GM19397 (cell line): ENCODE data around the gene FKRP.
A peak's percentile ranks its signal among the peaks of the same experiment; 100 is the strongest.

Experiments used
- ATAC-seq: cut with Tn5 transposase; IDR thresholded peaks from one replicate; pipeline ENCODE4 v1.9.1; 2021; ENCODE audit warnings: mild to moderate bottlenecking, moderate library complexity; ENCODE audit not compliant: unreplicated experiment

The FKRP gene

DNA sequence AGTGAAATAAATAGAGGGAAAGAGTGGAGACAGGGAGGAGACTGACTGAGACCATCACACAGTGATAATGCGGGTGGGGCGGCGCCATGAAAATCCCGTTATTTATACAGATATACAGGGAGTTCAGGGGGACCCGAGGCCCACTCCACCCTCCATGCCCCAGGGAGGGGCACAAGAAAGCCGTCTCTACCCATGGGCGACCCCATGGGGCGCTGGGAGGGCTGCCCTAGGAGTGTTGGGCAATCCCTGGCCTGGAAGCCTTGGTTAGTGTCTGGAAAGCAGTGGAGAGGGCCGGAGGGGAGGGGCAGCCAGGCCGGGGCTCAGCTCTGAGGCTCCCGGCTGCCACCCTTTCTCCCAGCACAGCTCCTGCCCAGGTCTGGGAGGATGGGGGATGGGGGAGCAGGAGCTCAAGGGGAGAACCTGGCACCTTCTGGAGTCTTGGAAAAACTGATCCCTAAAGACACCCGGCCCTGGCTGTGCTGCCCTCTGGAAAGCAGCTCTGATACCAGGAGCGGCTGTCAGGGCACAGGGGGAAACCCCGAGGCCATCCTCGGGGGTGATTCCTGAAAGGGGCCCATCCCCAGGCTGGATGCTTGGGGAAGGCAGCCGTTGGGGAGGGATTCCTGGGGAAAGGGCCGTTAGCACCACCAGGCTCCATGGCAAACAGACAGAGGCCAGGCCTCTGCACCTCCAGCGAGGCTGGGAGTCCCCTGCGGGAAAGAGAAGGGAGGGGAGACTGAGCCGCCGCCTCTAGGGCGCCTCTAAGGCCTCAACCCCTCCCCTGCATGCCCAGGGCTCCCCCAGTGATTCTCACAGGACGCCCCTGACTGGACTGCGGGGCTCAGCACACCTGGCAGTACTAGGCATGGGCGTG is 26.0 kb upstream of the FKRP start:
- ATAC-seq: no peak

GRCh38 chr19:46720503-46721239 is 25.2 kb upstream of the FKRP start:
- ATAC-seq: no peak

DNA sequence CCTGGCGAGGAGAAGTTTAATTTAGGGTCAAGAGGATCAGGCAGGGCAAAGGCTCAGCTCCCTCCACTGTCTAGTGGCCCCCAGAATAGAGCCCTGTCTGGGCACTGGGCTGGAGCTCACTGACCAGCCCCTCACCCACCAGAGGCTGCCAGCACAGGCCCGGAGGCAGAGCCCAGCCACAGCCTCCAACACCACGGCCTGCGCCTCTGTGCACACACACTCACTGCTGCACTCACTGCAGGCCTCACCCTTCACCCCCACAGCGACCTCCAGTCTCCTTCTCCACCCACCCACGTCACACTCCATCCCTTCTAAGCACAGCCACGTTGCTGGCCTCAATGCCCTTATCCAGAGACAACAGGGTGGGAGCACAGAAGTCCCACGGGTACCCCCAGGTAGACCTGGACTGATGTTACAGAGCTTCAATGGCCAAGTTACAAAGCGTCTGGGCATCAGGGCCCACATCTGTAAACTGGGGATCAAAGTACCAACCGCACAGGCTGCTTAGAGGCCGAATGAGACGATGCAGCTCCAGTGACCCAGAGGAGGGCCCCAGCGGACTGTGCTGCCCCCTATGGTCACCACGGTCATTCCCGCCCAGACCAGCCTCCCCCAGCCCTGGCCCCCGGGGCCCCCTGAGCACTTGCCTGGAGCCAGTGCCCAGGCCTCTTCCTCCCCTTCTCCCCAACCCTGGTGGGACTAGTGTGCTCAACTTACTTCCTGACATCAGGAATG is 24.4 kb upstream of the FKRP start:
- no peak for ATAC-seq

DNA sequence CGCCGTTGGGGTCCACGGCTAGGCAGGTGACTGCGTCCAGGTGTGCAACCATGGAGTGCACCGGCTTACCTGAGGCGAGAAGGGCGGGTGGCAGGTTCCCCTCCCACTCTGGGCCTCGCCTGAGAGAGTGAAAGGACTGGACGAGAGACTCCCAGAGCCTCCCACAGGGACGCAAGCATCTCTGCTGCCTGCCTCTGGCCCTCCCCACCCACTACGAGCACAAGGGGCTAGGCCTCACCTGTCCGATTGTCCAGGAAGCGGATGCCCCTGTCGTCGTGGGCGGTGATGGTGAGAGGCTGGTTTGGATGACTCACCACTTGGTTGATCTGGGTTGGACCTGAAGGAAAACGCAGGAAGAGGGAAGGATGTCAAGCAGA is 23.9 kb upstream of the FKRP start:
- ATAC-seq: no peak

GRCh38 chr19:46722421-46723022 is 23.3 kb upstream of the FKRP start:
- ATAC-seq: no peak

DNA sequence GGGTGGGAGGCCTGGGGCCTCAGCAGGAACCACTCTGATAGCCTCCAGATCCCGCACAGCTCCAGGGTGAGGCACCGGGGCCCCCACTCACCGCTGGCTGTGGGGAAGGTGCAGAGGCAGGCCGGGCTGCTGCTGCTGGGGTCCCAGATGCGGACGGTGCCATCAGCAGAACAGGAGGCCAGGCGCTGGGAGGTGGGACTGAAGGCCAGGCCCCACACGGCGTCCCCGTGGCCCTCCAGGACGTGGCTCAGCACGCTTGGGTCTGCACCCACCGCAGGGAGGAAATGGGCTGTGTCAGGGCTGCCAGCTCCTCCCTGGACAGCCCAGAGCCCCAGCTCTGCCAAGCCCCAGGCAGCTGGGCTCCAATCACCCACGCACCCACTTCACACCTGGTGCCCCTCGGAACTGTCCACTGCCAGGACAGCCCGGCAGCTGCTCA is 22.8 kb upstream of the FKRP start:
- no peak for ATAC-seq

- ATAC-seq: no peak
Observed at GRCh38 chr19:46723471-46723870, 22.4 kb upstream of the FKRP start.

DNA sequence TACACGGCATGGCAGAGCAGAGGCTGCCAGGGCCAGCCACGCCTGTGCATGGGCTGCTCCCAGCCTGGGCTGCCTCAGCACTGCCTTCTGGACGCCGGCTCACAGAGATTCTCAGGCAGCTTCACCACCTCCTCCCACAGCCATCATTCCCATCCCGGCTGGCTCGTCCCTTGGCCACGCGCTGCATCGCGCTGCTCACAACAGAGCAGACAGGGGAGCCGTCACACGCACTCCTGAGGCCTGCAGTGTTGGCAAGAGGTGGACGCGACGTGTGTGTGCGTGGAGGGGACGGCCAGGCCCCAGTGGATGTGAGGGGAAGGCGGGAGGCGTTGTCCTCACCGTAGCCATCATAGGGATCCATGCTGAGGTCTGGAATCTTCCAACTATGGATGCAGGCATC is 21.4 kb upstream of the FKRP start:
- ATAC-seq: no peak

DNA sequence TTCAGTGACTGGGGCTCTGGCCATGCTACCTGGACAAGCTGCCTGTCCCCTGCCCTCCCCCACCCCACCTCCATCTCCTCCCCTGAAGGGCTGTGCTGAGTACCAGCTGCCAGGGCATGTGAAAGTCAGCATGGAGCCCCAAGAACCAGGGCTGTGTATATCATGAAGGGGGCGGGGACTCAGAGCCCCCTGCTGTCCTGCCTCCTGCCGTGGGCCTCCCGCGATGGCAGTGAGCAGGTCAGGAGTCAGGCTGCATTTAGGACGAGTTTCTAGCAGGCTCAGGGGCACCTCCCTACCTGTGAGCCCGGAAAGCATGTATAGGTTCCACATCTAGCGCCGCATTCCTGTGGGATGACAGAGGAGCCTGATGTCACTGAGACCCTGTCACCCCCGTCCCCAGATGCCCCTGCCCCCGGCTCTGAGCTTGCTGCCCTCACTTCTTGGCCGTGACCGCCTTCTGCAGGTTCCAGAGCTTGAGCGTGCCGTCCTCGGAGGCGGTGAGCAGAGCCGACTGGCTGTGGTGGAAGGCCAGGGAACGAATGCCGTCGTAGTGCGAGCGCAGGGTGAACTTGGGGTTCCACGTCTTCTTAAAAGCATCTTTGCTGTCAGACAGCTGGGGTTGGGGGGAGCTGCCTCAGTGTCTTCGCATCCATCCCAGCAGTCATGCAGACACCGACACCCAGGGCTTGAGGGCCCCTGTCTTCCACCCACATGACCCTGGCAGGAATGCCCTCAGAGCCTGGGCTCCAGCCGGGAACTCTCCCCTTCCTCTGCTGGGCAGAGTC is 20.6 kb upstream of the FKRP start:
- no peak for ATAC-seq

- no peak for ATAC-seq
Observed at GRCh38 chr19:46725859-46726393, 19.9 kb upstream of the FKRP start.

GRCh38 chr19:46726551-46726950 is 19.3 kb upstream of the FKRP start:
- ATAC-seq: no peak

GRCh38 chr19:46726971-46727501 is 18.8 kb upstream of the FKRP start:
- ATAC-seq: no peak

DNA sequence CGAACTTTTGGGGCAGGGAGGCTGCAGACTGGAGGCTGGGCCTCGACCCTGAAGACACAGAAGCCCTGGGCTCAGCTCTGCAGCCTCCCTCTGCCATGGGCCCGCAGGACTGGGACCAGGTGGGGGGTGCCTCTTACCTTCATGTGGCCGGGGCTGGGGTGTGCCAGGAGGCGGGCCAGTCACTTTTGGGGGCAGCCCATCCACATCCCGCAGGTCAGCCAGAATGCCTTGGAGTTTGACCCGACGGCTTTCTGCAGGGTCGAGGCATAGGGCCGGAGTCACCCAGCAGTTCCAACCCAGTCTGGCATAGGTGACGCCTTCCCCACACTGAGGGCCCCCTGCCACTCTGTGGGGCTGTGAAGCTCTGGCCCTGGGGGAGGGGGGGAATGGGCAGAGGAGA is 18.1 kb upstream of the FKRP start:
- no peak for ATAC-seq

DNA sequence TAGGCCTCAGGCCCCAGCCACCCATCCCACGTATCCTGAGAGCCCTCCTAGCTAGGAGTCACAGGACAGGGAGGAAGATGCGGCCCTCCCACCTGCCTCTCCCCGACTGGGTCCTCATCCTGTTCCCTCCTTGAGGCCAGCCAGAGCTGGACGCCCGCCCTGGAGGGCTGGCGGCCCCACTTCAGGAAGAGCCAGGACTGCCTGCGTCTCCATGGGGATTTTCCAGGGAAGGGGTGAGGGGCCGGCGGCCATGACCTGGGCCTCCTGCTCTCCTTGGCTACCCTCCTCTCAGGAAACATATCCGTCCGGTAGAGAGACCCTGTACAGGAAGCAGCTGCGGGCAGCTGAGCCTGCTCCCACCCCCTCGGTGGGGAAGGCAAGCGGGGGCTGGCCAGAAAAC is 17.6 kb upstream of the FKRP start:
- ATAC-seq: no peak

- peak; percentile 45 for ATAC-seq
Observed at GRCh38 chr19:46728693-46729339, 17.0 kb upstream of the FKRP start.

DNA sequence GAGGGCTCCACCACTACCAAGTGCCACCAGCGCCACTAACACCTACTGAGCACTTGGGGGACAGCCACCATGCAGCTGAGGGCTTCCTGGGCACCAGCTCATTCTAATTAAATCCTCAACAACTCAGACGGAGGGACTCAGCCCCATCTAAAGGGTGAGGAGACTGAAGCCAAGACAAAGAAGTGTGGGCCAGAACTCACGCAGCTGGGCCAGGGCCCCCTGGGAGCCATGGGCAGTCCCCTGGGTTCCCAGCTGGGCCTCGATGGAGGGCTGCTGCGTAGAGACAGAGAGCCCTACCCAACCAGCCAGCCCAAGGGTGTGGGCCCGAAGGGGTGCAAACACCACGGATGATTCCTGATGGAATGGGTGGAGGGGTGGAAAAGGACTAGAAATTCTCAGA is 16.2 kb upstream of the FKRP start:
- ATAC-seq: no peak

DNA sequence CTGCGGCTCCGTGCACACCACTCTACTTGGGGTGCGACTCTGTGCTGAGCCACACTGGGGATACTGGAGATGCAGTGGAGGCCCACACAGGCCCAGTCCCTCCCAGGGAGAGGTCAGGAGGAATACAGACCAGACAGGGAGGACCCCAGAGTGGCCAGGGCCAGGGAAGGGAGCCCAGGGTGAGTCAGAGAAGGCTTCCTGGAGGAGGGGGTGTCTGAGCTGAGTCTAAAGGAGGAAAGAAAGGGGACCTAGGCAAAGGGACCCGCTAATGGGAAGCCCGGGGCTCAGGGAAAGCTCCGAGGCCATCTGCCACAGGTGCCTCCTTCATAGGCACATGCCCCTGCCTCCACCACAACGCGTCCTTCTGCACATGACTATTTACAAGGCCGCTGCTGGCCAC is 15.7 kb upstream of the FKRP start:
- no peak for ATAC-seq

GRCh38 chr19:46730595-46730994 is 15.3 kb upstream of the FKRP start:
- ATAC-seq: no peak

DNA sequence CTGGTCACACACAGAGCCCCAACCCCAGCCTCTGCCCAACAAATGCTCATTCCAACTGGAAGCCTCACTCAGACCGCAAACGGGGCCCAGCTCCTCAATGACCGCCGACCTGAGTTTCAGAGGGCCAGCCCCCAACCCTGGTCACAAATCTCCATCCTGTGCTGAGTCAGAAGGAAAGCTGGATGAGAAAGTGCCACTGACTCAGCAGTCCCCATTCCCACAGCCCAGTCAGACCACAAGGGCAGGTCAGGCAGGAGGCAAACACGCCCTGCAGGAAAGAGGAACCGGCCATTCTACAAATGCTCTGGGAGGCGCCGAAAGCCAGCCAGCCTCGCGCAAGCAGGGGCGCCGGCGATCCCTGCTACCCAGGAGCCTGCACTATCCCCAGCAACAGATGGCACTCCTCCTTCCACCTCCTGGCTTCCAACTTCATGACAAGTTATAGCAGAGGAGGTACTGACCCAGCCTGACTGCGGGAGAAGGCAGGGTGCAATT is 14.8 kb upstream of the FKRP start:
- no peak for ATAC-seq
